AG04450 (cell line): ENCODE data around the gene TRMT2A. TPM values are rescaled to one million over a fixed set of nuclear protein-coding genes. Genes with fewer than 3 reads are reported as not detected.

ENCODE experiments used
- CTCF ChIA-PET: fragments of 300-600, 350-600 bp; formaldehyde crosslinking; extraction: SDS; loops from one replicate; lab custom pipeline; 2022; ENCODE audit warnings: antibody characterized with exemption, inconsistent platforms; lab: Charles Lee
- POLR2A ChIA-PET: fragments of 350-600 bp; formaldehyde crosslinking; extraction: SDS; loops from one replicate; lab custom pipeline; 2021; ENCODE audit warnings: antibody characterized with exemption, inconsistent platforms; lab: Yijun Ruan, JAX
- DNase-seq: peaks from one replicate; pipeline ENCODE4 v3.0.0-alpha.2; 2011; ENCODE audit warnings: low read depth, low spot score
- H3K27ac ChIP-seq: one replicate; pipeline ENCODE4 v1.5.1; 2012; ENCODE audit warnings: low read depth, low read length, control low read depth
- H3K27me3 ChIP-seq: one replicate; pipeline ENCODE4 v1.6.0; 2012; ENCODE audit warnings: low read length; ENCODE audit not compliant: control insufficient read depth, insufficient read depth
- H3K4me3 ChIP-seq: 2 replicates; pipeline ENCODE4 v1.5.1; 2011; ENCODE audit warnings: mild to moderate bottlenecking, low read depth, low read length, control low read depth
- H3K9me3 ChIP-seq: 2 replicates; pipeline ENCODE4 v1.5.1; 2012; ENCODE audit warnings: low read length; ENCODE audit not compliant: control insufficient read depth, insufficient read depth
- CTCF ChIP-seq: IDR thresholded peaks from 2 replicates; pipeline ENCODE4 v1.5.1; 2011; ENCODE audit warnings: low read depth, low read length, control low read depth, inconsistent platforms
- polyA plus RNA-seq: library from polyadenylated mRNA; depleted of rRNA; stranded (reverse); fragments of >200 nt; gene quantifications from 2 replicates; pipeline ENCODE4 v1.2.3, GENCODE V29; 2011

Gene TRMT2A
- polyA plus RNA-seq, 1 experiment, result 15.6 TPM

GRCh38 chr22:20141186-20142077 is 24.4 kb upstream of the TRMT2A start:
- Histone ChIP-seq H3K27me3 (no peaks in the 10 kb centered on the region), H3K27ac (peak overlapping the region; percentile 95), H3K4me3 (no peak overlapping the region), H3K9me3 (no peaks in the 10 kb centered on the region; the same call in 1 of the 2 replicates)
- POLR2A ChIA-PET, result no interaction called here
- CTCF ChIA-PET, result no interaction called here
- DNase-seq, result peak; percentile 50
- no peak for TF ChIP-seq CTCF

- H3K27ac ChIP-seq, result no peak overlapping the region
- H3K9me3 ChIP-seq, result no peaks in the 10 kb centered on the region; the same call in 1 of the 2 replicates
- TF ChIP-seq CTCF, result no peak
- ChIA-PET POLR2A (no interaction called here), CTCF (no interaction called here)
- H3K4me3 ChIP-seq, result no peak overlapping the region
- H3K27me3 ChIP-seq, result no peaks in the 10 kb centered on the region
- DNase-seq, result no peak
Observed at GRCh38 chr22:20140521-20140964, 23.5 kb upstream of the TRMT2A start.

- no peak for TF ChIP-seq CTCF
- H3K27me3 ChIP-seq, result no peaks in the 10 kb centered on the region
- no peak for DNase-seq
- ChIA-PET POLR2A (no interaction called here), CTCF (no interaction called here)
- H3K9me3 ChIP-seq, result no peaks in the 10 kb centered on the region; the same call in 1 of the 2 replicates
- H3K4me3 ChIP-seq, result no peak overlapping the region
- no peak overlapping the region for H3K27ac ChIP-seq
Observed at GRCh38 chr22:20140107-20140445, 23.1 kb upstream of the TRMT2A start.

GRCh38 chr22:20139391-20140106 is 22.5 kb upstream of the TRMT2A start:
- CTCF ChIA-PET, result no interaction called here
- no peak for TF ChIP-seq CTCF

GRCh38 chr22:20138868-20139267 is 21.8 kb upstream of the TRMT2A start:
- Histone ChIP-seq H3K27me3 (no peaks in the 10 kb centered on the region), H3K4me3 (no peak overlapping the region), H3K27ac (no peak overlapping the region), H3K9me3 (no peaks in the 10 kb centered on the region; the same call in 1 of the 2 replicates)
- POLR2A ChIA-PET, result no interaction called here
- CTCF ChIA-PET, result no interaction called here
- TF ChIP-seq CTCF, result no peak
- no peak for DNase-seq

More at GRCh38 chr22:20139391-20140106, 22.5 kb upstream of the TRMT2A start:
- DNase-seq, result no peak
- POLR2A ChIA-PET, result no interaction called here
- Histone ChIP-seq H3K27me3 (no peaks in the 10 kb centered on the region), H3K9me3 (no peaks in the 10 kb centered on the region; the same call in 1 of the 2 replicates), H3K4me3 (no peak overlapping the region), H3K27ac (no peak overlapping the region)
